GM13976 (cell line): ENCODE measurements around the gene RGP1.

Experiments used
- DNase-seq: peaks from one replicate; pipeline ENCODE4 v3.0.0; 2012; ENCODE audit warnings: low spot score
- CTCF ChIP-seq: IDR thresholded peaks from 2 replicates; pipeline ENCODE4 v1.5.1; 2012; ENCODE audit warnings: borderline replicate concordance, mild to moderate bottlenecking; ENCODE audit not compliant: insufficient read depth; ENCODE audit errors: extremely low read depth, missing control alignments, control extremely low read depth
- in situ Hi-C: fragments of 300-500 bp; cut with MboI; formaldehyde crosslinking; loops from one replicate; pipeline ENCODE4 v1.12.0; 2022; ENCODE audit warnings: low sequenced_read_pairs, mixed read lengths, inconsistent platforms; ENCODE audit not compliant: unreplicated experiment

RGP1 gene

GRCh38 chr9:35789541-35789940 is 40.5 kb downstream of the RGP1 start:
- no peak for TF ChIP-seq CTCF
- in situ Hi-C loops = no loop called here
- DNase-seq = no peak

DNA sequence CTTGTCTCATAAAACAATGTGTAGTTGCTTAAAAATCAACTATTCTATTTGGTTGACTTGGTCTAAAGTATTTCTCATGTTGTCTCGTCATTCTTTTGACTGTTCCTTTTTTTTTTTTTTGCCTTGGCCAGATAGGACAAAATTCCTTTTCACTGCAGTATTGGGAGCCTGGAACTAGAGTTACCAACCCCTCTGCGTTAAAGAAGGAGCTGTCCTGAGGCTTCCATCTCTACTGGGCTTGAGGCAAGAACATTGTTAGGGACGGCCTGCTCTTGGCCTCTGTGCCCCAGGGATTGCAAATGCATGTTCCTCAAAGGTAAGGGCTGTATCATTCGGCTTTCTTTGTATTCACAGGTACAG is 40.9 kb downstream of the RGP1 start:
- in situ Hi-C loops = no loop called here

DNA sequence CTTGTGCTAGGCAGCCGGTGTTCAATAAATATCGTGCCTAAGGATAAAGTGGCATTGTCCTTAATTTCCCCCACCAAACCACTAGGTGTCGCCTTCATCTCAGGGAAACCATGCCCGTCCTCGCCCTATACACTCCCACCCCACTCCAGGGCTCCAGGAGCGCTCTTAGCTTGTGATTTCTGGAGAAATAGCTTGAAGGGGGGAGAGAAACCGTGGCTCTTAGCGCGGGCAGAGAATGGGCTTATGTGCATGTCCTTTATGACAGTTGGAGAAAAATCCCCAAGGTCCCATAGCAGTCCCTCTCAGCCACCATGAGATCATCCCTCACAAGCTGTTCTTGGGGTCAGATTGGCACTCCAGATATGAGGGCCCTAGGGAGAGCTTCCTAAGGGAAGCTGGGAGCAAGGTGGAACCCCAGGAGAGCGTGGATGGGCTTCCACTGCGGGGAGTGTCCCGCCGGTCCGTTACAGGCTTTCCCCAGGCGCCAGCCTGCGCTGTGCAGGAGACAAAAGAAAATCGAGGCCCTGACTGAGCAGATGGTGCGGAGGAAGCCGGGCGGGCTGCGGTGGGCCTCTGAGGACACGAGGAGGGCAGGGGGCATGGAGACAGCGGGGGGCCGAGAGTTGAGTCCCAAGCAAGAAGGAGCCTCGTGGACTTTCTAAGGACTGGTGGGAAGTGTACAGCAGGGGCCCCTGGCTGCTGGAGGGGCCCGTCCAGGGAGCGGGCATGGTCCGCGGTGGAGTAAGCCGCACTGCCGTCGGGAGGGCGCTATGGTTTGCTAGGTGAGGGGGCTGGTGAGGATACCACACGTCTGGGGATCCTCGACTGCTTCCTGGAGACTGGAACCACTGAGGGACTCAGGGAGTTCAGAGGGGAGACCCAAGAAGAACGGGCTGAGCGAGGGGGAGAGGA is 41.6 kb downstream of the RGP1 start:
- peak; percentile 85 for DNase-seq
- in situ Hi-C loops = no loop called here
- peak; percentile 81 for TF ChIP-seq CTCF

More for the DNA sequence above, 40.9 kb downstream of the RGP1 start:
- TF ChIP-seq CTCF = no peak
- no peak for DNase-seq

DNA sequence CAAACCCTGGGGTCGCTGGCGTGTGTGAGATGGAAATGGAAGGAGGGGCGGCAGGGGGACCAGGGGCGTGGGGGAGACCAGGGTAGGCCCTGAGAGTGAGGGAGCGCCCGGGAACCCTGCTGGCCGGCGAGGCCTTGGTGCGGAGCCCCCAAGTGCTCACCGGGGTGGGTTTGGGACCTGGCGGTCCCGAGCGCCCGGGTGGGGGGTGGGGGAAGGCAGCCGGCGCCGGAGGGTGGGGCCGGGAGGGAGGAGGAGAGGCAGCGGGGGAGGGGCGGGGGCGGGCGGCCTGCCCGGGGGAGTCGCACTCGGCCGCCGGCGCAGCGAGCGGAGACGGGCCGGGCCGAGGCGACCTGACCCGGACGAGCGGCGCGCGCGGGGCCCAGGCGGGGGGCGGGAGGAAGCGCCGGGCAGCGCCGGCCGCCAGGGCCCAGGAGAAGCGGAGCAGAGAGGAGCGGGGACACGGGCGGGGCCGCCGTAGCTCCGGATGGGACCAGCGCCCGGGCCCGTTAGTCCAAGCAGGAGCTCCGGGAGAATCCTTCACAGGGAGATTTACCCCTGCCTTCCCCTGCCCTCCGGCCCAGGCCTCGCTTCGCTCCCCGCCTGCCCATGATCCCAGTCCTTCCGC is 42.3 kb downstream of the RGP1 start, which contains the start of gene NPR2:
Gene NPR2, plus strand, starts transcription at position 295 of the 625 bp plus-strand sequence. CDS start 818 bp downstream, outside the sequence.
- in situ Hi-C loops = no loop called here
- no peak for DNase-seq
- no peak for TF ChIP-seq CTCF

DNA sequence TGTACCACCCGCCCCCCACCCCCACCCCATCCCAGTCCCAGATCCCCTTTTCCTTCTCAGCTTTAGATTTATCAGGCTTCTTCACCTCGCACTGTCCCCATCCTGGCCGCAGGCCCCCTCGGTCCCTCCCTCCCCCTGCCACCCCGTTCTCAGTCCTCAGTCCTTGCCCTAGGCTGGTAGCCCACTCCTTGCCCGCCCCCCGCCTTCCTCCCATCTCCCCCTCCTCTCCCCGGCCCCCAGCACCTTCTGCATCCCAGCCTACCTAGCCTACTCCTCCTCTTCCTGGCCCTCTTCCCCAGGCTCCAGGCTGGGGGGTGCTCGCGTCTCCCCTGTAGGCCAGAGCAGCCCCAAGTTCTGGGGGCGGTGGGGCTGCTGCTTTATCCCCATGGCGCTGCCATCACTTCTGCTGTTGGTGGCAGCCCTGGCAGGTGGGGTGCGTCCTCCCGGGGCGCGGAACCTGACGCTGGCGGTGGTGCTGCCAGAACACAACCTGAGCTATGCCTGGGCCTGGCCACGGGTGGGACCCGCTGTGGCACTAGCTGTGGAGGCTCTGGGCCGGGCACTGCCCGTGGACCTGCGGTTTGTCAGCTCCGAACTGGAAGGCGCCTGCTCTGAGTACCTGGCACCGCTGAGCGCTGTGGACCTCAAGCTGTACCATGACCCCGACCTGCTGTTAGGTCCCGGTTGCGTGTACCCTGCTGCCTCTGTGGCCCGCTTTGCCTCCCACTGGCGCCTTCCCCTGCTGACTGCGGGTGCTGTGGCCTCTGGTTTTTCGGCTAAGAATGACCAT is 43.1 kb downstream of the RGP1 start:
- TF ChIP-seq CTCF = no peak
- no peak for DNase-seq
- in situ Hi-C loops = no loop called here

- in situ Hi-C loops = no loop called here
- TF ChIP-seq CTCF = no peak
- no peak for DNase-seq
Observed at GRCh38 chr9:35792826-35793225, 43.7 kb downstream of the RGP1 start.
